Lower lobe of right lung (tissue), 2 donors: ENCODE results near the gene OR5V1. TPM values are rescaled to one million over a fixed set of nuclear protein-coding genes. Genes with fewer than 3 reads are reported as not detected.

ENCODE experiments used
- ATAC-seq, 2 donors: fragments of 200-7000 bp; cut with Tn5 transposase; one replicate each; pipeline ENCODE4 v1.9.1; 2020 to 2022; ENCODE audit warnings: mild to moderate bottlenecking in 2 of 2, moderate library complexity in 2 of 2
- DNase-seq: peaks from one replicate; pipeline ENCODE4 v3.0.0-alpha.2; 2020
- H3K27ac ChIP-seq: fragments of 200-600 bp; one replicate; pipeline ENCODE4 v1.8.0; 2022
- H3K27me3 ChIP-seq: fragments of 200-600 bp; one replicate; pipeline ENCODE4 v1.8.0; 2022; ENCODE audit warnings: low read depth
- H3K36me3 ChIP-seq: fragments of 200-600 bp; one replicate; pipeline ENCODE4 v1.8.0; 2022; ENCODE audit warnings: mild to moderate bottlenecking
- H3K4me1 ChIP-seq: fragments of 200-600 bp; one replicate; pipeline ENCODE4 v1.8.0; 2022
- H3K4me3 ChIP-seq: fragments of 200-600 bp; one replicate; pipeline ENCODE4 v1.8.0; 2022; ENCODE audit warnings: mild to moderate bottlenecking
- H3K9me3 ChIP-seq: fragments of 200-600 bp; one replicate; pipeline ENCODE4 v1.8.0; 2022
- CTCF ChIP-seq: fragments of 200-600 bp; IDR thresholded peaks from one replicate; pipeline ENCODE4 v1.8.0; 2022; ENCODE audit warnings: antibody characterized with exemption, mild to moderate bottlenecking
- intact Hi-C: fragments of 100-400 bp; cut with DNase I; formaldehyde crosslinking; loops from one replicate; pipeline ENCODE4 v1.11.0; 2022
- long read RNA-seq: library from polyadenylated mRNA; unstranded; transcript quantifications from one replicate; pipeline ENCODE4 v2.0.0, GENCODE V29; 2021
- total RNA-seq: library from RNA; stranded (reverse); fragmentation: NEBNext Ultra II Directional; extraction: Animal tissue kit (Norgen Biotek cat#: 25700); gene quantifications from one replicate; pipeline ENCODE4 v1.2.1, GENCODE V29; 2021
- donor health status: DM: no; HTN: yes; CAD: no; lungs with severe emphysema.

The OR5V1 gene
- total RNA-seq = not detected
- long read RNA-seq = 0 reads

- DNase-seq = no peak
- Histone ChIP-seq H3K36me3 (no peaks in the 10 kb centered on the region), H3K9me3 (no peaks in the 10 kb centered on the region), H3K27ac (no peak within 1 kb of the TSS), H3K27me3 (no peaks in the 10 kb centered on the region), H3K4me3 (no peak within 1 kb of the TSS), H3K4me1 (no peaks in the 10 kb centered on the region)
- TF ChIP-seq CTCF = no peak
- intact Hi-C loops = no loop called here
- no peak for ATAC-seq
Observed at GRCh38 chr6:29368765-29369164, at the start of gene OR5V1. TSS of gene OR5V1 (minus strand) at chr6:29368865. CDS start at chr6:29356195, 12,670 bp downstream.

- no peak for TF ChIP-seq CTCF
- no peaks in the 10 kb centered on the region for H3K4me1 ChIP-seq
- no peaks in the 10 kb centered on the region for H3K36me3 ChIP-seq
- H3K27ac ChIP-seq = no peak within 1 kb of the TSS
- no peak within 1 kb of the TSS for H3K4me3 ChIP-seq
- no peak for ATAC-seq
- no peaks in the 10 kb centered on the region for H3K27me3 ChIP-seq
- DNase-seq = no peak
- intact Hi-C loops = no loop called here
- H3K9me3 ChIP-seq = no peaks in the 10 kb centered on the region
Observed at GRCh38 chr6:29414588-29414987, 45.9 kb upstream of the OR5V1 start, which contains the start of gene OR12D1. TSS of gene OR12D1 (plus strand) at chr6:29414928.

- H3K27ac ChIP-seq = no peak overlapping the region
- H3K9me3 ChIP-seq = no peaks in the 10 kb centered on the region
- DNase-seq (no peak), ATAC-seq (no peak)
- H3K27me3 ChIP-seq = no peaks in the 10 kb centered on the region
- H3K4me1 ChIP-seq = no peaks in the 10 kb centered on the region
- H3K4me3 ChIP-seq = no peak overlapping the region
- no peak for TF ChIP-seq CTCF
- intact Hi-C loops = no loop called here
- no peaks in the 10 kb centered on the region for H3K36me3 ChIP-seq
Observed at GRCh38 chr6:29403801-29404200, 35.1 kb upstream of the OR5V1 start.

GRCh38 chr6:29399525-29399924 is 30.9 kb upstream of the OR5V1 start:
- H3K4me3 ChIP-seq = no peak overlapping the region
- TF ChIP-seq CTCF = no peak
- no peaks in the 10 kb centered on the region for H3K27me3 ChIP-seq
- H3K27ac ChIP-seq = no peak overlapping the region
- H3K36me3 ChIP-seq = no peaks in the 10 kb centered on the region
- intact Hi-C loops = no loop called here
- no peak for ATAC-seq
- DNase-seq = no peak
- no peaks in the 10 kb centered on the region for H3K9me3 ChIP-seq
- H3K4me1 ChIP-seq = no peaks in the 10 kb centered on the region

- Histone ChIP-seq H3K27ac (no peak within 1 kb of the TSS), H3K9me3 (no peaks in the 10 kb centered on the region), H3K4me3 (no peak within 1 kb of the TSS), H3K36me3 (no peaks in the 10 kb centered on the region), H3K4me1 (no peaks in the 10 kb centered on the region), H3K27me3 (no peaks in the 10 kb centered on the region)
- ATAC-seq (no peak), DNase-seq (no peak)
- intact Hi-C loops = no loop called here
- no peak for TF ChIP-seq CTCF
Observed at GRCh38 chr6:29395331-29395730, 26.7 kb upstream of the OR5V1 start, which contains the start of gene OR12D2. TSS of gene OR12D2 (plus strand) at chr6:29395631. CDS start at chr6:29396700, 1,069 bp downstream.

GRCh38 chr6:29388533-29388932 is 19.9 kb upstream of the OR5V1 start:
- intact Hi-C loops = no loop called here
- no peak overlapping the region for H3K27ac ChIP-seq
- ATAC-seq = no peak

More at GRCh38 chr6:29388533-29388932, 19.9 kb upstream of the OR5V1 start:
- TF ChIP-seq CTCF = no peak
- DNase-seq = no peak
- no peaks in the 10 kb centered on the region for H3K4me1 ChIP-seq
- no peaks in the 10 kb centered on the region for H3K36me3 ChIP-seq
- H3K4me3 ChIP-seq = no peak overlapping the region
- H3K9me3 ChIP-seq = no peaks in the 10 kb centered on the region
- H3K27me3 ChIP-seq = no peaks in the 10 kb centered on the region
